ENCODE measurements around the gene CNFN.

DNA sequence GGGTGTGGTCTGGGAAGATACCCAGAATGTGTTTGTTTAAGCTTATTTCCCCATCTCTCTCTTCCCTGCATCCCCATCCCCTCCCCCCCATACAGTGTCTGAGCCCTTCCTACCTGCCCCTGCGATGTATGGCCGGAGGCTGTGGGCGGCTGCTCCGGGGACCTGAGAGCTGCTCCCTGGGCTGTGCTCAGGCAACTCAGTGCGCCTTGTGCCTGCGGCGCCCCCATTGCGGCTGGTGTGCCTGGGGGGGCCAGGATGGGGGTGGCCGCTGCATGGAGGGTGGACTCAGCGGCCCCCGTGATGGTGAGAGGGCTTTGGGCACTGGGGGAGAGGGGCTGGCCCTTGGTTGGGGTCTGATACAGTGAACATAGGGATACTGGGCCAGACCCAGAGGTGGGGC, 21.7 kb downstream of the CNFN start:
- TF ChIP-seq CTCF (conservative IDR thresholded peaks at IDR 0.05; ENCODE audit: low read depth, low read length) (no peak), EZH2 (IDR thresholded peaks at IDR 0.05; ENCODE audit: low read length, unreplicated experiment) (no peak)

Measured in PC-3 (cell line).